ENCODE data around the gene ATG13. TPM values are rescaled to one million over a fixed set of nuclear protein-coding genes. Genes with fewer than 3 reads are reported as not detected.
"Not testable (repeated sequence)": the region's sequence is repeated elsewhere in the genome, so short reads cannot be mapped to it uniquely, and the experiment has no call there.

ATG13 gene
- total RNA-seq, 1 donor from 2014 or later: 51.3 TPM

GRCh38 chr11:46668480-46669085, 51.2 kb downstream of the ATG13 start:
- H3K9me3 Mint-ChIP-seq: no peaks in the 10 kb centered on the region
- H3K4me1 Mint-ChIP-seq: no peaks in the 10 kb centered on the region
- peaks cover 6% of the 10 kb centered on the region for H3K36me3 Mint-ChIP-seq (ENCODE audit: low read depth)
- no peak for TF ChIP-seq CTCF (conservative IDR thresholded peaks at IDR 0.05)
- H3K4me3 Mint-ChIP-seq: no peak overlapping the region
- DNase-seq (ENCODE audit: low read depth, low spot score): no peak
- peak overlapping the region; percentile 15 for H3K27ac Mint-ChIP-seq (ENCODE audit: unreplicated experiment)
- no peaks in the 10 kb centered on the region for H3K27me3 Mint-ChIP-seq (ENCODE audit: low read depth)

GRCh38 chr11:46669711-46670139, 52.4 kb downstream of the ATG13 start:
- H3K4me3 Mint-ChIP-seq: no peak overlapping the region
- DNase-seq (ENCODE audit: low read depth, low spot score): no peak
- H3K27me3 Mint-ChIP-seq (ENCODE audit: low read depth): no peaks in the 10 kb centered on the region
- no peaks in the 10 kb centered on the region for H3K9me3 Mint-ChIP-seq
- TF ChIP-seq CTCF (conservative IDR thresholded peaks at IDR 0.05): peak; percentile 25
- peaks cover 6% of the 10 kb centered on the region for H3K36me3 Mint-ChIP-seq (ENCODE audit: low read depth)
- H3K27ac Mint-ChIP-seq (ENCODE audit: unreplicated experiment): no peak overlapping the region
- peaks cover 2% of the 10 kb centered on the region for H3K4me1 Mint-ChIP-seq

GRCh38 chr11:46670521-46670920, 53.2 kb downstream of the ATG13 start:
- H3K4me3 Mint-ChIP-seq; H3K36me3 Mint-ChIP-seq (ENCODE audit: low read depth); H3K4me1 Mint-ChIP-seq; DNase-seq (ENCODE audit: low read depth, low spot score); H3K27ac Mint-ChIP-seq (ENCODE audit: unreplicated experiment); H3K9me3 Mint-ChIP-seq; H3K27me3 Mint-ChIP-seq (ENCODE audit: low read depth): not testable (repeated sequence)

GRCh38 chr11:46671958-46672315, 54.6 kb downstream of the ATG13 start:
- Mint-ChIP-seq H3K27ac (ENCODE audit: unreplicated experiment) (no peak overlapping the region), H3K36me3 (ENCODE audit: low read depth) (peaks cover 6% of the 10 kb centered on the region), H3K27me3 (ENCODE audit: low read depth) (no peaks in the 10 kb centered on the region), H3K4me1 (peaks cover 4% of the 10 kb centered on the region), H3K4me3 (no peak overlapping the region), H3K9me3 (no peaks in the 10 kb centered on the region)
- no peak for DNase-seq (ENCODE audit: low read depth, low spot score)
- no peak for TF ChIP-seq CTCF (conservative IDR thresholded peaks at IDR 0.05)

- H3K4me1 Mint-ChIP-seq: peaks cover 4% of the 10 kb centered on the region
- no peak overlapping the region for H3K4me3 Mint-ChIP-seq
- no peak for DNase-seq (ENCODE audit: low read depth, low spot score)
- no peak overlapping the region for H3K27ac Mint-ChIP-seq (ENCODE audit: unreplicated experiment)
- H3K27me3 Mint-ChIP-seq (ENCODE audit: low read depth): no peaks in the 10 kb centered on the region
- TF ChIP-seq CTCF (conservative IDR thresholded peaks at IDR 0.05): no peak
- peaks cover 6% of the 10 kb centered on the region for H3K36me3 Mint-ChIP-seq (ENCODE audit: low read depth)
- no peaks in the 10 kb centered on the region for H3K9me3 Mint-ChIP-seq
Measured at GRCh38 chr11:46672381-46672839, 55.1 kb downstream of the ATG13 start.

GRCh38 chr11:46673713-46674462, 56.5 kb downstream of the ATG13 start:
- DNase-seq (ENCODE audit: low read depth, low spot score): no peak
- Mint-ChIP-seq H3K4me3 (no peak overlapping the region), H3K36me3 (ENCODE audit: low read depth) (peaks cover 4% of the 10 kb centered on the region), H3K27ac (ENCODE audit: unreplicated experiment) (no peak overlapping the region), H3K4me1 (peaks cover 4% of the 10 kb centered on the region), H3K27me3 (ENCODE audit: low read depth) (no peaks in the 10 kb centered on the region), H3K9me3 (no peaks in the 10 kb centered on the region)
- no peak for TF ChIP-seq CTCF (conservative IDR thresholded peaks at IDR 0.05)

Data from neural crest cell (in vitro differentiated cells).